Keratinocyte (primary cell): ENCODE data around the gene GLIS2. TPM values are rescaled to one million over a fixed set of nuclear protein-coding genes. Genes with fewer than 3 reads are reported as not detected.

Experiments used
- DNase-seq: peaks from one replicate; pipeline ENCODE4 v3.0.0-alpha.2; 2011; ENCODE audit warnings: low read depth, missing footprints, low spot score
- FAIRE-seq: peaks from 2 replicates; lab custom pipeline; 2011; peaks lifted over from hg19 to GRCh38; lab: Jason Lieb, UNC
- H2AFZ ChIP-seq: 2 replicates; pipeline ENCODE4 v1.6.0; 2012; ENCODE audit warnings: low read length, control low read depth, inconsistent platforms; ENCODE audit not compliant: control insufficient read depth
- H3K27ac ChIP-seq: 2 replicates; pipeline ENCODE4 v1.5.1; 2011; ENCODE audit warnings: low read length; ENCODE audit not compliant: control insufficient read depth, insufficient read depth
- H3K27me3 ChIP-seq: 3 replicates; pipeline ENCODE4 v1.6.0; 2011; ENCODE audit warnings: low read length; ENCODE audit not compliant: control insufficient read depth, insufficient read depth; ENCODE audit errors: extremely low read depth
- H3K36me3 ChIP-seq, 2 experiments: 2 replicates in 1 of 2; 3 replicates in 1 of 2; pipeline ENCODE4 v1.5.1; 2011; ENCODE audit warnings: low read length in 2 of 2, mild to moderate bottlenecking in 1 of 2; ENCODE audit not compliant: control insufficient read depth in 2 of 2, insufficient read depth in 2 of 2; ENCODE audit errors: extremely low read depth in 1 of 2
- H3K4me1 ChIP-seq: 3 replicates; pipeline ENCODE4 v1.5.1; 2011; ENCODE audit warnings: low read length; ENCODE audit not compliant: control insufficient read depth, insufficient read depth; ENCODE audit errors: extremely low read depth
- H3K4me2 ChIP-seq: 3 replicates; pipeline ENCODE4 v1.6.0; 2011; ENCODE audit warnings: low read depth, low read length; ENCODE audit not compliant: control insufficient read depth, insufficient read depth; ENCODE audit errors: extremely low read depth
- H3K4me3 ChIP-seq, 3 experiments: fragments of 200-600 bp in 1 of 3; sonication (generic) in 1 of 3; 2 replicates in 2 of 3; 3 replicates in 1 of 3; pipeline ENCODE4 v1.5.1; 2011 to 2016; ENCODE audit warnings: low read length in 3 of 3, mild to moderate bottlenecking in 3 of 3, control low read depth in 2 of 3, inconsistent platforms in 1 of 3, low read depth in 1 of 3, mixed read lengths in 1 of 3, mixed run types in 1 of 3, moderate library complexity in 1 of 3; ENCODE audit not compliant: control insufficient read depth in 2 of 3, insufficient read depth in 2 of 3; ENCODE audit errors: extremely low read depth in 1 of 3
- H3K79me2 ChIP-seq: 2 replicates; pipeline ENCODE4 v1.6.0; 2012; ENCODE audit warnings: low read length; ENCODE audit not compliant: control insufficient read depth, insufficient read depth
- H3K9ac ChIP-seq: 3 replicates; pipeline ENCODE4 v1.6.0; 2011; ENCODE audit warnings: low read length; ENCODE audit not compliant: control insufficient read depth, insufficient read depth; ENCODE audit errors: extremely low read depth
- H3K9me1 ChIP-seq: 3 replicates; pipeline ENCODE4 v1.6.0; 2011; ENCODE audit warnings: low read length; ENCODE audit not compliant: control insufficient read depth, insufficient read depth; ENCODE audit errors: extremely low read depth
- H3K9me3 ChIP-seq: 2 replicates; pipeline ENCODE4 v1.5.1; 2012; ENCODE audit warnings: low read depth, low read length; ENCODE audit not compliant: control insufficient read depth
- H4K20me1 ChIP-seq: 3 replicates; pipeline ENCODE4 v1.6.0; 2011; ENCODE audit warnings: low read length; ENCODE audit not compliant: control insufficient read depth, insufficient read depth; ENCODE audit errors: extremely low read depth
- CTCF ChIP-seq, 3 experiments: IDR thresholded peaks in 1 of 3; conservative IDR thresholded peaks in 1 of 3; optimal IDR thresholded peaks in 1 of 3; 2 replicates in 2 of 3; 3 replicates in 1 of 3; pipeline versions ENCODE3 to v1.5.1; 2011; ENCODE audit warnings: low read length in 3 of 3, mild to moderate bottlenecking in 3 of 3, moderate library complexity in 2 of 3, control low read depth in 1 of 3, inconsistent platforms in 1 of 3; ENCODE audit not compliant: insufficient read depth in 2 of 3; ENCODE audit errors: extremely low read depth in 1 of 3
- EZH2 ChIP-seq: IDR thresholded peaks from one replicate; pipeline ENCODE4 v1.6.1; 2012; ENCODE audit warnings: inconsistent platforms, mild to moderate bottlenecking, low read length, moderate library complexity
- dilution Hi-C: fragments of 300-500 bp; cut with MboI; formaldehyde crosslinking; loops from one replicate; pipeline ENCODE4 v1.7.0; 2020; ENCODE audit warnings: low sequenced_read_pairs; ENCODE audit not compliant: extremely low pct_ligation_motif_present
- polyA plus RNA-seq, 5 experiments: library from polyadenylated mRNA; depleted of rRNA in 3 of 5; stranded (reverse) in 3 of 5; stranded (forward) in 1 of 5; unstranded in 1 of 5; fragments of >200 nt; gene quantifications; 1 replicate in 1 of 5; 2 replicates in 3 of 5; 3 replicates in 1 of 5; pipeline versions ENCODE4 v1.2.1 to v1.2.3, GENCODE V29; 2011 to 2012; ENCODE audit warnings: missing spikeins in 2 of 5, low read depth in 1 of 5, low replicate concordance in 1 of 5

GLIS2 gene
- polyA plus RNA-seq, 1 donor (not counting 4 experiments of a cell fraction or from before 2014, with no cell fraction given) = 0.63 TPM

GRCh38 chr16:4361033-4361943, 45.4 kb downstream of the GLIS2 start:
- H3K36me3 ChIP-seq = peaks cover 5 to 23% of the 10 kb centered on the region in 2 experiments
- no peaks in the 10 kb centered on the region for H4K20me1 ChIP-seq
- FAIRE-seq = no peak
- no peak overlapping the region for H2AFZ ChIP-seq
- H3K27ac ChIP-seq = no peak overlapping the region
- H3K79me2 ChIP-seq = no peaks in the 10 kb centered on the region
- dilution Hi-C loops = no loop called here
- H3K9me1 ChIP-seq = no peaks in the 10 kb centered on the region
- H3K9ac ChIP-seq = no peak overlapping the region
- no peak overlapping the region for H3K4me3 ChIP-seq
- H3K27me3 ChIP-seq = no peaks in the 10 kb centered on the region
- no peak overlapping the region for H3K4me2 ChIP-seq
- H3K9me3 ChIP-seq = no peaks in the 10 kb centered on the region
- DNase-seq = no peak
- TF ChIP-seq EZH2 = no peak
- no peak for TF ChIP-seq CTCF (optimal IDR thresholded peaks at IDR 0.05 in 1 of 3, IDR thresholded peaks at IDR 0.05 in 1 of 3, conservative IDR thresholded peaks at IDR 0.05 in 1 of 3; ENCODE audit: extremely low read depth in 1 of 3, insufficient read depth in 2 of 3, low read length in 3 of 3)
- H3K4me1 ChIP-seq = no peaks in the 10 kb centered on the region

- H3K36me3 ChIP-seq = peaks cover 5 to 19% of the 10 kb centered on the region in 2 experiments
- no peaks in the 10 kb centered on the region for H3K79me2 ChIP-seq
- H2AFZ ChIP-seq = no peak overlapping the region
- no peak for TF ChIP-seq CTCF (optimal IDR thresholded peaks at IDR 0.05 in 1 of 3, IDR thresholded peaks at IDR 0.05 in 1 of 3, conservative IDR thresholded peaks at IDR 0.05 in 1 of 3; ENCODE audit: extremely low read depth in 1 of 3, insufficient read depth in 2 of 3, low read length in 3 of 3)
- no peak for TF ChIP-seq EZH2
- FAIRE-seq = no peak
- no peaks in the 10 kb centered on the region for H3K9me1 ChIP-seq
- DNase-seq = no peak
- H3K27ac ChIP-seq = no peak overlapping the region
- no peak overlapping the region for H3K9ac ChIP-seq
- no peaks in the 10 kb centered on the region for H4K20me1 ChIP-seq
- no peaks in the 10 kb centered on the region for H3K9me3 ChIP-seq
- dilution Hi-C loops = no loop called here
- no peaks in the 10 kb centered on the region for H3K27me3 ChIP-seq
- H3K4me3 ChIP-seq = no peak overlapping the region
- no peaks in the 10 kb centered on the region for H3K4me1 ChIP-seq
- no peak overlapping the region for H3K4me2 ChIP-seq
Observed at GRCh38 chr16:4361944-4362311, 46.1 kb downstream of the GLIS2 start.
